Natural killer cell (primary cell): ENCODE results near the gene USP24. TPM values are rescaled to one million over a fixed set of nuclear protein-coding genes. Genes with fewer than 3 reads are reported as not detected.
"Not testable (repeated sequence)": the region's sequence is repeated elsewhere in the genome, so short reads cannot be mapped to it uniquely, and the experiment has no call there.

Experiments used
- ATAC-seq, 3 donors: fragments of 150-1000 bp in 2 of 3; fragments of 200-7000 bp in 1 of 3; cut with Tn5 transposase; 1 replicate in 1 of 3; 2 replicates in 2 of 3; pipeline ENCODE4 v1.10.0; 2021; ENCODE audit warnings: mild to moderate bottlenecking in 2 of 3, moderate library complexity in 2 of 3
- DNase-seq, 2 donors: peaks; one replicate each; pipeline versions ENCODE4 v3.0.0 to v3.0.0-alpha.2; 2013 to 2021; ENCODE audit warnings: mixed read lengths in 1 of 2
- H3K27ac ChIP-seq: one replicate; pipeline ENCODE4 v1.5.1; 2013; ENCODE audit warnings: mild to moderate bottlenecking, low read length
- H3K27me3 ChIP-seq: one replicate; pipeline ENCODE4 v1.6.1; 2013; ENCODE audit warnings: low read length; ENCODE audit not compliant: control insufficient read depth, insufficient read depth
- H3K36me3 ChIP-seq: one replicate; pipeline ENCODE4 v1.6.1; 2013; ENCODE audit warnings: low read length; ENCODE audit not compliant: control insufficient read depth, insufficient read depth
- H3K4me1 ChIP-seq: one replicate; pipeline ENCODE4 v1.6.1; 2013; ENCODE audit warnings: low read length; ENCODE audit not compliant: control insufficient read depth, insufficient read depth
- H3K4me3 ChIP-seq: one replicate; pipeline ENCODE4 v1.5.1; 2013; ENCODE audit warnings: low read length
- H3K9me3 ChIP-seq: one replicate; pipeline ENCODE4 v1.6.1; 2013; ENCODE audit warnings: low read length; ENCODE audit not compliant: control insufficient read depth, insufficient read depth
- H3K27ac Mint-ChIP-seq, 2 donors: one replicate each; pipeline ENCODE4 v1.8.0; 2022; ENCODE audit warnings: mild to moderate bottlenecking in 2 of 2, mixed read lengths in 2 of 2, moderate library complexity in 1 of 2
- H3K27me3 Mint-ChIP-seq, 2 donors: one replicate each; pipeline ENCODE4 v1.8.0; 2022; ENCODE audit warnings: low read depth in 2 of 2, mixed read lengths in 2 of 2
- H3K36me3 Mint-ChIP-seq: one replicate; pipeline ENCODE4 v1.8.0; 2022; ENCODE audit warnings: mixed read lengths
- H3K4me1 Mint-ChIP-seq, 2 donors: one replicate each; pipeline ENCODE4 v1.8.0; 2022; ENCODE audit warnings: mixed read lengths in 2 of 2
- H3K4me3 Mint-ChIP-seq: one replicate; pipeline ENCODE4 v1.8.0; 2022; ENCODE audit warnings: mild to moderate bottlenecking, moderate library complexity, mixed read lengths
- H3K9me3 Mint-ChIP-seq, 2 donors: one replicate each; pipeline ENCODE4 v1.8.0; 2022; ENCODE audit warnings: mixed read lengths in 2 of 2
- WGBS: methylation state at CpG from one replicate; pipeline ENCODE4 v1.1.7; 2013; ENCODE audit warnings: missing lambda C conversion rate; ENCODE audit not compliant: insufficient coverage; 5-methylcytosine and 5-hydroxymethylcytosine counted together
- intact Hi-C: fragments of 100-400 bp; cut with micrococcal nuclease; formaldehyde crosslinking; loops from one replicate; pipeline ENCODE4 v1.14.2; 2022
- total RNA-seq, 4 donors: library from RNA; stranded (reverse); fragments of 120-200 nt in 1 of 4; gene quantifications; one replicate each; pipeline versions ENCODE4 v1.2.3 to v1.2.4, GENCODE V29; 2013 to 2022
- TF ChIP-seq, protein P1 (sequence below): fragments of 200-600 bp; IDR thresholded peaks from one replicate; pipeline ENCODE4 v1.8.0; 2022; ENCODE audit warnings: antibody characterized with exemption

The USP24 gene
- total RNA-seq, 3 donors from 2014 or later (not counting 1 experiment from before 2014, with no cell fraction given), result 155 TPM

DNA sequence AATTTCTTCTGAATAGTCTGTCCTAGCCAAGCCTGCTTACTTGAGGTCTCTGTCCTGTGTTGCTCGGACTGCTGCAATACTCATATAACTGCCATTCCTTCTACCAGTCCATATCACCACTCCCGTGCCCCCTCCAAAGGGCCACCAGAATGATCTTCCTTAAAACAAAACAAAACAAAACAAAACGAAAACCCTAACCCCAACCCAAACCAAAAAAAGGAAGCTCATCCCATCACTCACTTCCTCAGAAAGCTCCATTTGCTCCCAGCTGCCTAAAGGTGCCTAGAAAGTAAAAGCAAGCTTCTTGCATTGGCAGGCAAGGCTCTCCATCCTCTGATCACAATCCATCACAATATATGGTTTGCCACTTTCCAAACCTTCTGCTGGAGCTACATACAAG is 20.3 kb downstream of the USP24 start:
- Histone ChIP-seq H3K27ac (no peak overlapping the region), H3K4me3 (no peak overlapping the region), H3K27me3 (no peaks in the 10 kb centered on the region), H3K36me3 (peaks cover 6% of the 10 kb centered on the region), H3K4me1 (peaks cover 4% of the 10 kb centered on the region), H3K9me3 (no peaks in the 10 kb centered on the region)
- Mint-ChIP-seq H3K4me3 (no peak overlapping the region), H3K4me1 (peaks cover 85 to 92% of the 10 kb centered on the region in 2 donors), H3K9me3 (no peaks in the 10 kb centered on the region), H3K27ac (peak overlapping the region; percentile 50 to 82), H3K36me3 (no peaks in the 10 kb centered on the region), H3K27me3 (no peaks in the 10 kb centered on the region)
- WGBS, result 52% methylated on average over 3 of the region's 3 CpGs
- ATAC-seq, result no peak
- intact Hi-C loops, result no loop called here
- TF ChIP-seq, protein P1, sequence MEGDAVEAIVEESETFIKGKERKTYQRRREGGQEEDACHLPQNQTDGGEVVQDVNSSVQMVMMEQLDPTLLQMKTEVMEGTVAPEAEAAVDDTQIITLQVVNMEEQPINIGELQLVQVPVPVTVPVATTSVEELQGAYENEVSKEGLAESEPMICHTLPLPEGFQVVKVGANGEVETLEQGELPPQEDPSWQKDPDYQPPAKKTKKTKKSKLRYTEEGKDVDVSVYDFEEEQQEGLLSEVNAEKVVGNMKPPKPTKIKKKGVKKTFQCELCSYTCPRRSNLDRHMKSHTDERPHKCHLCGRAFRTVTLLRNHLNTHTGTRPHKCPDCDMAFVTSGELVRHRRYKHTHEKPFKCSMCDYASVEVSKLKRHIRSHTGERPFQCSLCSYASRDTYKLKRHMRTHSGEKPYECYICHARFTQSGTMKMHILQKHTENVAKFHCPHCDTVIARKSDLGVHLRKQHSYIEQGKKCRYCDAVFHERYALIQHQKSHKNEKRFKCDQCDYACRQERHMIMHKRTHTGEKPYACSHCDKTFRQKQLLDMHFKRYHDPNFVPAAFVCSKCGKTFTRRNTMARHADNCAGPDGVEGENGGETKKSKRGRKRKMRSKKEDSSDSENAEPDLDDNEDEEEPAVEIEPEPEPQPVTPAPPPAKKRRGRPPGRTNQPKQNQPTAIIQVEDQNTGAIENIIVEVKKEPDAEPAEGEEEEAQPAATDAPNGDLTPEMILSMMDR, result no peak
- no peak for DNase-seq

DNA sequence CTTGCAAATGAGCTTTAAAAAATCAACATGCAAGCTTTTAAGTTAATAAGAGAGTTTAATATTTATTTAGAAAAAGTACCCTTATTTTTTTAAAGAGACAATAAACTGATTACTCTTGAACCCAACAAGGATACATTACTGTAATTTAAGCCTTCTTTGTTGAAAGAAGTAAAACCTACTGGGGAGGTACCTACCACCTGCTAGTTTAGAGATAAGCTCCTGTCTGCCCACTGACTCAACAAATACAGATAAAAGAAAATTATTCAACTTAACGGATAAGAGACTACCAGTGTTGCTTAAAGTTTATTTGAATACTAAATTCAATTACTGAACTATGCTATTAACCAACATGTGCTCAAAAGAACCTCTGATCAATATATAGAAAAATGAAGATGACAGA is 23.1 kb downstream of the USP24 start:
- Mint-ChIP-seq H3K4me1 (peaks cover 85 to 89% of the 10 kb centered on the region in 2 donors), H3K36me3 (no peaks in the 10 kb centered on the region), H3K9me3 (no peaks in the 10 kb centered on the region), H3K27me3 (no peaks in the 10 kb centered on the region), H3K4me3 (no peak overlapping the region), H3K27ac (peak overlapping the region in 1 of 2 donors; percentile 63)
- Histone ChIP-seq H3K27ac (no peak overlapping the region), H3K27me3 (no peaks in the 10 kb centered on the region), H3K4me3 (no peak overlapping the region), H3K9me3 (no peaks in the 10 kb centered on the region), H3K4me1 (peaks cover 8% of the 10 kb centered on the region), H3K36me3 (no peaks in the 10 kb centered on the region)
- no CpG with 5 or more reads among the region's 1 CpG for WGBS
- DNase-seq (no peak), ATAC-seq (no peak)
- TF ChIP-seq, protein P1, result no peak
- intact Hi-C loops, result no loop called here

DNA sequence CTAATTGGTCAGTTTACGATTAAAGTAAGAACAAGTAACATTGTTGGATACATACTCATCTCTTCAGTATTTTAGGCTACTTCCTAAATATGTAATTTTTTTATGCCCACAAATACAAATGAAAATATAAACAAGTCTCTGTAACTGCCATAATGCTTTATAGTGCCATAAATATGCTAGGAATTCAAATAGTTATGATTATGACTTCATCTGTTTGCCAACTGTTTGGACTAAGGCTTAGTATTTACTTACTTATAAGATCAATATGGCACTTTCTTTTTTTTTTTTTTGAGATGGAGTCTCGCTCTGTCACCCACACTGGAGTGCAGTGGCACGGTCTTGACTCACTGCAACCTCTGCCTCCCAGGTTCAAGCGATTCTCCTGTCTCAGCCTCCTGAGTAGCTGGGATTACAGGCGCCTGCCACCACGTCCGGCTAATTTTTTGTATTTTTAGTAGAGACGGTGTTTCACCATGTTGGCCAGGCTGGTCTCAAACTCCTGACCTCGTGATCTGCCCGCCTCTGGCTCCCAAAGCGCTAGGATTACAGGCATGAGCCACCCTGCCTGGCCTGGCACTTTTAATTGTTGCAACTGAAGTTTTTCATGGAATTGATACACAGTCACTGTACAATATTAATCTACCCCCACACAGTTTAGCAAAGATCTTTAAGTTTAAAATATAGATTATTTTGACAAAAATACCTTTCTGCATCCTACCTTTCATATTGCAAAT is 23.8 kb downstream of the USP24 start:
- H3K4me3 ChIP-seq, H3K27me3 Mint-ChIP-seq, H3K9me3 ChIP-seq, H3K4me1 ChIP-seq, ATAC-seq, H3K9me3 Mint-ChIP-seq, H3K36me3 ChIP-seq, intact Hi-C loops, H3K27me3 ChIP-seq, H3K4me3 Mint-ChIP-seq, DNase-seq, H3K36me3 Mint-ChIP-seq, H3K27ac ChIP-seq: not testable (repeated sequence)
- WGBS, result 88% methylated on average over 10 of the region's 11 CpGs
- Mint-ChIP-seq H3K4me1 (peaks cover 85 to 89% of the 10 kb centered on the region in 2 donors), H3K27ac (peak overlapping the region in 1 of 2 donors; percentile 63)

DNA sequence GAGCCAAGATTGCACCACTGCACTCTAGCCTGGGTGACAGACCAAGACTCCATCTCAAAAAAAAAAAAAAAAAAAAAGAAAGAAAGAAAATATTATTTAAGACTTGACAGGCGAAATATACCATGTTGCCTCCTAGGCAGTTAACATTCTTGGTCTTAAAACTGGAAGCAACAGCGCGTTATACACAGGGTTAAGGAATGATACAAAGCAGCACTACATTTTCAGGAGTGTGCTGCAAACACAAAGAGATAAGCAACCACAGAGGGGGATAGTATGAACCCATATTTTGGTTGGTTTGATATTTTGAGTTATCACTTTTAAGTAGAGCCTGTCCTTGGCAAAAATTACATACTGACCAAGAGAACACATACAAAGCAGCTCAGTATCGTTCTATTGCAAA is 25.1 kb downstream of the USP24 start:
- Histone ChIP-seq H3K4me1 (peaks cover 8% of the 10 kb centered on the region), H3K27me3 (no peaks in the 10 kb centered on the region), H3K27ac (no peak overlapping the region), H3K9me3 (no peaks in the 10 kb centered on the region), H3K4me3 (no peak overlapping the region), H3K36me3 (no peaks in the 10 kb centered on the region)
- ATAC-seq, result no peak
- Mint-ChIP-seq H3K27ac (peak overlapping the region in 1 of 2 donors; percentile 51), H3K4me1 (peaks cover 82 to 86% of the 10 kb centered on the region in 2 donors), H3K9me3 (no peaks in the 10 kb centered on the region), H3K27me3 (no peaks in the 10 kb centered on the region), H3K4me3 (no peak overlapping the region), H3K36me3 (no peaks in the 10 kb centered on the region)
- TF ChIP-seq, protein P1, result no peak
- WGBS, result 96% methylated on average over 4 of the region's 4 CpGs
- no peak for DNase-seq
- intact Hi-C loops, result no loop called here
